Measurements from ENCODE around the gene ODF2.
"Not testable (repeated sequence)": the region's sequence is repeated elsewhere in the genome, so short reads cannot be mapped to it uniquely, and the experiment has no call there.

ODF2 gene

GRCh38 chr9:128423356-128423755, 32.5 kb upstream of the ODF2 start:
- in situ Hi-C loops (cut with HindIII; ENCODE audit: low sequenced_read_pairs): not testable (repeated sequence)

GRCh38 chr9:128424268-128424780, 31.5 kb upstream of the ODF2 start:
- in situ Hi-C loops (cut with HindIII; ENCODE audit: low sequenced_read_pairs): no loop called here

DNA sequence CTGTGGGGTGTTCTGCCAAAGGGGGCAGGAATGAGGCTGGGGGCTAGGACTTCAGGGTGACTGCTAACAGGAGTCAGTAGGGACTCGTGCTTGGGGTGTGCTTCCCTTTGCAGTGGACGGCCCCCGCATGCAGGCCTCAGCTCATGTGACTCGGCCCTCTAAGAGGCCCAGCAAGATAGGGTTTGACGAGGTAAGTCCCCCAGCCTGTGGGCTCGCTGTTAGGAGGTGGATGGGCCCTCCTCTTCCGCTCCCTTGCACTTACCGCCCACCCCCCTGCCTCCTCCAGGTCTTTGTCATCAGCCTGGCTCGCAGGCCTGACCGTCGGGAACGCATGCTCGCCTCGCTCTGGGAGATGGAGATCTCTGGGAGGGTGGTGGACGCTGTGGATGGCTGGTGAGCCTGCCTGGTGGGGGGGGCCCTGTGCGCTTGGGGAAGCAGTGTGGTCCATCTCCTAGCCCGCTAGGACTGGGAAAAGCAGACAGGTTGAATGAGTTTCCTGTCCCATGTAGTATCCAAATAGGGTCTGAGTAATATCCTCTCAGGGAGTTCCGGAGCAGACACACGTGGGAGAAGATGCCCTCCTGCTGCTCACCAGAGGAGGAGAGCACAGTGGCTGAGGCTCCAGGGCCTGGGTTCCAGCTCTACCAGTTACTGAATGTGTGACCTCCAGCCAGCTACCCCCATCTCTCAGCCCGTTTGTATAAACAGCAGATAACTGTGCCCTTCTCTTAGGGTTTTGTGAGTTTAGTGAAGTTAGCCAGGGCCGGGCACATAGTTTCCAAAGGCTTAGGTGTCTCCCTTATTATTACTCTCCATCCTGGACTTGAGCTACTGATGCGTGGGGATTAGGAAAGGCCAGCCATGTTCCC, 26.9 kb upstream of the ODF2 start:
- in situ Hi-C loops (cut with HindIII; ENCODE audit: low sequenced_read_pairs): no loop called here

DNA sequence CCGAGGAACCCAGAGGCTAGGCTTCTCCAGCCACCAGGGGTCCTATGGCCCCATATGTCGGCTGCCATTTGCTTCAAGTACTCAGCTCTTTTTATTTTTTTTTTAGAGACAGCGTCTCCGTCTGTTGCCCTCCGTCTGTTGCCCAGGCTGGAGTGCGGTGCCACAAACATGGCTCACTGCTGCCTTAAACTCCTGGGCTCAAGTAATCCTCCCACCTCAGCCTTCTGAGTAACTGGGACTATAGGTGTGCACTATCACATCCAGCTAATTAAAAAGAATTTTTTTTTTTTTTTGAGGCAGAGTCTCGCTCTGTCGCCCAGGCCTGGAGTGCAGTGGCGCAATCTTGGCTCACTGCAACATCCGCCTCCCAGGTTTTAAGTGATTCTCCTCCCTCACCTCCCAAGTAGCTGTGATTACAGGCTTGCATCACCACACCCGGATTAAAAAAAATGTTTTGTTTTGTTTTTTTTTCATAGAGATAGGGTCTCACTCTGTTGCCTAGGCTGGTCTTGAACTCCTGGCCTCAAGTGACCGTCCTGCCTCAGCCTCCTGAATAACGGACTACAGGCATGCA, 26.2 kb upstream of the ODF2 start:
- in situ Hi-C loops (cut with HindIII; ENCODE audit: low sequenced_read_pairs): no loop called here

DNA sequence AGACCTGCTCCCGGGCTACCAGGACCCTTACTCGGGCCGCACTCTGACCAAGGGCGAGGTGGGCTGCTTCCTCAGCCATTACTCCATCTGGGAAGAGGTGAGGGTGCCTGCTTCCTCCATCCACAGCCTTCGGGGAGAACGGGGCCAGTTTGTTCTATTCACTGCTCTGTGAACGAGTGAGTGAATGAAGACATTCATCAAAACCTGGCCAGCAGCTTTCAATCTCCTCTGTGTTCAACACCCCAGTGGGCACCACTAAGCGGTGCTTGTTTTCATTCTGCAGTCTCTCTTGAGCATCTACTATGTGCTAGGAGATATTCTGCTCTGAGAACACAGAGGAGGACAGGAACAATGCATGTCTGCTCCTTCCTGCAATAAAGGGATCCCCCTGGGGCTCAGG, 24.6 kb upstream of the ODF2 start:
- in situ Hi-C loops (cut with HindIII; ENCODE audit: low sequenced_read_pairs): no loop called here

DNA sequence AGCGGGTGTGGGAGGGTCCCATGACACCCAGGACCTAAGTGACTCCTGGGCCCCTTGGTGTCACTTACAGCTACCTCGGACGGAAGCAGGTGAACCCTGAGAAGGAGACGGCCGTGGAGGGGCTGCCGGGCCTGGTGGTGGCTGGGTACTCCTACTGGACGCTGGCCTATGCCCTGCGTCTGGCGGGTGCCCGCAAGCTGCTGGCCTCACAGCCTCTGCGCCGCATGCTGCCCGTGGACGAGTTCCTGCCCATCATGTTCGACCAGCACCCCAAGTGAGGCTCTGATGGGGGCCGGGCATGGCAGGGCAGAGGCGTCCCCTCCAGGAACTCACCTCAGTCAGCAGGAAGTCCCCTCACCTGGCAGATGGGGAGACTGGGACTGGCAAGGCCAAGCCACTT, 21.5 kb upstream of the ODF2 start:
- in situ Hi-C loops (cut with HindIII; ENCODE audit: low sequenced_read_pairs): no loop called here

GRCh38 chr9:128435611-128436010, 20.2 kb upstream of the ODF2 start:
- in situ Hi-C loops (cut with HindIII; ENCODE audit: low sequenced_read_pairs): no loop called here

- in situ Hi-C loops (cut with HindIII; ENCODE audit: low sequenced_read_pairs): no loop called here
Measured at GRCh38 chr9:128438343-128439109, 17.3 kb upstream of the ODF2 start.

GRCh38 chr9:128439273-128439672, 16.5 kb upstream of the ODF2 start:
- in situ Hi-C loops (cut with HindIII; ENCODE audit: low sequenced_read_pairs): no loop called here

GRCh38 chr9:128442150-128442549, 13.7 kb upstream of the ODF2 start:
- in situ Hi-C loops (cut with HindIII; ENCODE audit: low sequenced_read_pairs): no loop called here

DNA sequence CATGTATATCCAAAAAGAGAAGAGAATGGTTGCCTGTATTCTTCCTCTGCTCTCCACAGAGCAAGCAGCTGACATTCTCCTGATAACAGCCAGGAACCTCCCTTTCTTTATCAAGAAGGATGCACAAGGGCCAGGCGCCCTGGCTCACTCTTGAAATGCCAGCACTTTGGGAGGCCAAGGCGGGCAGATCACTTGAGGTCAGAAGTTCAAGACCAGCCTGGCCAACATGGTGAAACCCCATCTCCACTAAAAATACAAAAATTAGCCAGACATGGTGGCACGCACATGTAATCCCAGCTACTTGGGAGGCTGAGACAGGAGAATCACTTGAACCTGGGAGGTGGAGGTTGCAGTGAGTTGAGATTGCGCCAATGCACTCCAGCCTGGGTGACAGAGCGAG, 9.3 kb upstream of the ODF2 start:
- in situ Hi-C loops (cut with HindIII; ENCODE audit: low sequenced_read_pairs): not testable (repeated sequence)

GRCh38 chr9:128448746-128449145, 7.1 kb upstream of the ODF2 start:
- in situ Hi-C loops (cut with HindIII; ENCODE audit: low sequenced_read_pairs): no loop called here

DNA sequence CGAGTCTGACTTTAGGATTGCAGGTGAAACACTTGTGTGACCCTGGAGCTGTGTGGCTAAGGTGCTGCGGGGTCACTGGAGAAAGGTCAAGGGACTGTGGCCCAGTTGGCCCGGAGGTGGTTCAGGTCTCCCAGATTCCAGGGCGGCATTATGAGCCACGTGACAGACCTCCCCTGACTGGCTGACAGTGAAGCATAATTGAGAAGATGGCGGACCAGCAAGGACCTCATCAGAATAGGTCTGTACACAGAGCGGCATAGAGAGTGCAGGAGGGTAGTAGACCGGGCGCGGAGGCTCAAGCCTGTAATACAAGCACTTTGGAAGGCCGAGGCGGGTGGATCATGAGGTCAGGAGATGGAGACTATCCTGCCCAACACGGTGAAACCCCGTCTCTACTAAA, 815 bp upstream of the ODF2 start:
- in situ Hi-C loops (cut with HindIII; ENCODE audit: low sequenced_read_pairs): loop anchor here (5.0 kb wide), 1 partner anchor 97 kb away; the partner anchor contains the start of gene SPTAN1

DNA sequence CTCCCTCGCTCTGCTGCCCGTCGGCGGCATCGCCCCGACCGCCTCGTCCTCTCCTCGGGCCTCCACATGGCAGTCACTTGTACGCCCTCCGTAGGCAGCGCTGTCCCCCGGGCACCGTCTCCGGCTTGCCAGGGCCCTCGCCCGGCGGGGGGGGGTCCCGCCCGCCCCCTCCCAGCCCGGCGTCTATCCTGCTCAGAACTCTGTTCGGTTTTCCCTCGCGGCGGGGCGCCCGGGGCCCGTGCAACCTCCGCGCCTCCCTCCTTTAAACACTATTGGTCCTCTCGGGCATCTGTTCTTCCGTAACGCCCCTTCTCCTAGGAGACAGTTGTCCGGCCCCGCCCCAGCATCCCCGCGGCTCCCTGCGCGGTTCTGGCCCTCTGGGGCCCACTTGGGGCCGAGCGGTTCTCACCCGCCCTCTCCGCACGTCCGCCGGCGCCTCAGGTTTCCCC, 831 bp downstream of the ODF2 start:
- in situ Hi-C loops (cut with HindIII; ENCODE audit: low sequenced_read_pairs): loop anchor here (5.0 kb wide), 1 partner anchor 96 kb away; the partner anchor contains the start of gene SPTAN1

GRCh38 chr9:128457207-128457606, 1.4 kb downstream of the ODF2 start:
- in situ Hi-C loops (cut with HindIII; ENCODE audit: low sequenced_read_pairs): loop anchor here (5.0 kb wide), 1 partner anchor 95 kb away; the partner anchor contains the start of gene SPTAN1

GRCh38 chr9:128459011-128459410, 3.2 kb downstream of the ODF2 start:
- in situ Hi-C loops (cut with HindIII; ENCODE audit: low sequenced_read_pairs): loop anchor here (5.0 kb wide), 1 partner anchor 93 kb away; the partner anchor contains the start of gene SPTAN1

GRCh38 chr9:128469070-128469469, 13.3 kb downstream of the ODF2 start:
- in situ Hi-C loops (cut with HindIII; ENCODE audit: low sequenced_read_pairs): no loop called here

GRCh38 chr9:128470560-128470959, 14.8 kb downstream of the ODF2 start:
- in situ Hi-C loops (cut with HindIII; ENCODE audit: low sequenced_read_pairs): no loop called here

GRCh38 chr9:128473104-128473503, 17.3 kb downstream of the ODF2 start:
- in situ Hi-C loops (cut with HindIII; ENCODE audit: low sequenced_read_pairs): no loop called here

- in situ Hi-C loops (cut with HindIII; ENCODE audit: low sequenced_read_pairs): no loop called here
Measured at GRCh38 chr9:128475867-128476266, 20.1 kb downstream of the ODF2 start.

DNA sequence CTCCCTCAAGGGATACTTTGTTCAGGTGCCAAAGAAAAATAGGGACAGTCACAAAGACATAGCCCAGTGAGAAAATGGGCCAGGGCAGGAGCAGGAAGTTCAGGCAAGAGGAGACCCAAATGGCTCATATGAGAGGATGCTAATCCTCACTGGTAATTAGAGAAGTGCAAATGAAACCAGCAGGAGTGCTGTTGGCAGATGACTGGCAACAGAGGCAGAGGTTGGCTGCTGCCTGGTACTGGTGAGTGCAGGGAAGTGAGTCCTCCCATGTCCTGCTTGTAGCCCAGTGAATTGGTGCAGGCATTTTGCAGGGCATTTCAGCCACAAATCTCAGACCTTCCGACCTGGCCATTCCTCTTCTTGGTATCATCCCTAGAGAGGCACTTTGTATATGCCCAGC, 23.5 kb downstream of the ODF2 start:
- in situ Hi-C loops (cut with HindIII; ENCODE audit: low sequenced_read_pairs): no loop called here

Measured in endothelial cell of hepatic sinusoid (primary cell).